Measurements from ENCODE around the gene PDE2A.

PDE2A gene

GRCh38 chr11:72633068-72633467 is 41.2 kb downstream of the PDE2A start:
- no peak for DNase-seq (ENCODE audit: low spot score)
- TF ChIP-seq CTCF (IDR thresholded peaks at IDR 0.05; ENCODE audit: extremely low read depth, missing control alignments) = no peak

GRCh38 chr11:72631806-72632731 is 42.2 kb downstream of the PDE2A start:
- TF ChIP-seq CTCF (IDR thresholded peaks at IDR 0.05; ENCODE audit: extremely low read depth, missing control alignments) = no peak
- DNase-seq (ENCODE audit: low spot score) = no peak

GRCh38 chr11:72630104-72630852 is 43.9 kb downstream of the PDE2A start:
- no peak for TF ChIP-seq CTCF (IDR thresholded peaks at IDR 0.05; ENCODE audit: extremely low read depth, missing control alignments)
- DNase-seq (ENCODE audit: low spot score) = peak; percentile 57

- no peak for DNase-seq (ENCODE audit: low spot score)
- no peak for TF ChIP-seq CTCF (IDR thresholded peaks at IDR 0.05; ENCODE audit: extremely low read depth, missing control alignments)
These were observed 45.0 kb downstream of the PDE2A start for GRCh38 chr11:72629266-72629665.

GRCh38 chr11:72627594-72628281 is 46.5 kb downstream of the PDE2A start:
- no peak for DNase-seq (ENCODE audit: low spot score)
- no peak for TF ChIP-seq CTCF (IDR thresholded peaks at IDR 0.05; ENCODE audit: extremely low read depth, missing control alignments)

- no peak for DNase-seq (ENCODE audit: low spot score)
- TF ChIP-seq CTCF (IDR thresholded peaks at IDR 0.05; ENCODE audit: extremely low read depth, missing control alignments) = no peak
These were observed 47.7 kb downstream of the PDE2A start for GRCh38 chr11:72626414-72626936.

All from GM20000 (cell line).